GM19193 (cell line): Measurements from ENCODE around the gene ANKRD23.

Source experiments
- POLR2A ChIP-seq: IDR thresholded peaks from 4 replicates; pipeline ENCODE4 v1.6.1; 2011; ENCODE audit not compliant: insufficient read depth, insufficient read length; ENCODE audit errors: extremely low read depth

The ANKRD23 gene

DNA sequence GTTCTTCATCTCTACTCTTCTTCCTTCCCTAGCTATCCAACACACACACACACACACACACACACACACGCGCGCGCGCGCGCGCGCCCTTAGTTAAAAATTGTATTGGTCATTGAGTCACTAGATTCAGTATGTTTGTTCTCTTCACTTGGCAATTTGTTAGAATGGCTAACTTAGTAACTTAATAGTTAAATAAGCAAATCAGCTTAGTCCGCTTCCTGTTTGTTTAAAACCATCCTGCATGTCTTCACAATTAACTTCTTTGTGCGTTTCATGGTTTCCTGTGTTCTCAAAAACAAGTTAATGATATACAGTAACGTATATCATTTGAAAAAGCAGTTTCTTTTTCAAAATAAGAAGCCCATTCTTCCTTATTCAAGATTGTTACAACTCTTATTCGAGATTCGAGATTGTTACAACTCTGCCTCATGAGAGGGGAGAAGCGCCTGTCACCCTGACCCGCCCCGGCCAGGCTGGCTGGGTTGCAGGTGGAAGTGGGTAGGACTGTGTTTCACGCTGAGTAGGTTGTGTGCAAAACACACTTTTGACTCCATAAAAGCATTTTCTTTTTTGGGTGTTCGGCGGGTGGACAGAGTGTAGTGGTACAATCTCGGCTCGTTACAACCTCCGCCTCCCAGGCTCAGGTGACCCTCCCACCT is 37.2 kb downstream of the ANKRD23 start:
- no peak for TF ChIP-seq POLR2A

DNA sequence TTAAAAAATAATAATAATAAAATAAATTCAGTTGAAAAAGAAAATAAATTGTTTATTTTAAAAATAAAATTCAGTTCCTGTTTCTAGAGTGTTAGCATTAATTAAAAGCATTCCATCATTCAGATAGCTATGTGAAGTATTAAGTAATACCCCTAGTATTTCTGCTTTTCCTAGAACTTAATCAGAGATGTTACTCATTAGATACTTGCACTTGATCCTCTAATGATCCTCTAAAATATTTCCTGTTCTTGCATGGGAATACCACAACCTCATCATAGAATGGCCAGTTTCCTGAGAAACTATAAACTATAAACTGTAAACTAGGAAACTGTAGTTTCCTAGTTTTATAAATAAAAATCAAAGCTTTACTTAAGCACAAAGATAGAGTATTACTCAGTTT is 38.8 kb downstream of the ANKRD23 start:
- TF ChIP-seq POLR2A: no peak

DNA sequence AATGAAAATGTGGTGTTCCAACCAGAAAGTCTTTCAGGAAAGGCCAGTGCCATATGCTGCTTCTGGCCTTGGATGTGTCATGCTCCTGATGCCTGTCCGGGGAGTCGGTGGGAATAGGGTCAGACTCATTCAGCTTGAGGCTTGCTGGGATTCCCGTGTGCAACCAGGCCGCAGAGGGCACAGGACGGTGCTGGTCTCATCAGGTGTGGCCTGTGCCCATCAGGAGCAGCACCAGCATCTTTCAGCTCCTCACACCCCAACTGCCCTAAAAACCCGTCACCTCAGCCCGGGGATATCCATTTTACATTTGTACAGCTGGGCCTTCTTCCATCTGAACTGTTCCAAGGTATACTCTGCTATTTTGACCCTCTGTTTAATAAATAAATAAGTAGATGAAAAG is 41.1 kb downstream of the ANKRD23 start:
- TF ChIP-seq POLR2A: no peak

DNA sequence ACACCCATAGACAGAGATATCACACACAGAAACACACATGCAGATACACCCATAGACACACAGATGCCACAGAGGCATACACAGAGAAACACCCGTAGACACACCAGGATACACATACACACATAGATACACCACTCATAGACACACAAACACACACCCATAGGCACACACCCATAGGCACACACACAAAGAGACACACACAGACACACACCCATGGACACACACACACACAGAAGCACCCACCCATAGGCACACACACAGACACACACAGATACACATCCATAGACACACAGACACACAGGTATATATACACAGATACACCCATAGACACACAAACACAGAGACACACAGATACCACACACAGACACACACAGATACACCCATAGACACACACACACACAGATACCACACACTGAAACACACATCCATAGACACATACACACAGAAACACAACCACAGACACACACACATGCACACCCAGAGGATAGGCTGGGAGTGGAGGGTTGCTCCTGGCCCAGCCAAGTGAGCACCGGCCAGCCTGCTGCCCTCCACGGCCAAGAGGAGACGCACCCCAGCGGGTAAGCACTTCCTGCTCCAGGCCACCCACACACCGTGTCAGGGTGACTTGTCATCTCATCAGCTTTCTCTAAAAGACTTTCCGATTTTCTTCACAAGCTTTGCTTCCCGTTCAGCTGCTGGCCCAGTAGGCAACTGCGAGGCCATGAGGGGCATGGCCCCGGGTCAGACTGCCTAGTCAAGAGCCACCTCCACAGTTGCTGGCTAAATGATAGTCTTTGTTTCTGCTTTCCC is 41.8 kb downstream of the ANKRD23 start:
- TF ChIP-seq POLR2A: no peak

DNA sequence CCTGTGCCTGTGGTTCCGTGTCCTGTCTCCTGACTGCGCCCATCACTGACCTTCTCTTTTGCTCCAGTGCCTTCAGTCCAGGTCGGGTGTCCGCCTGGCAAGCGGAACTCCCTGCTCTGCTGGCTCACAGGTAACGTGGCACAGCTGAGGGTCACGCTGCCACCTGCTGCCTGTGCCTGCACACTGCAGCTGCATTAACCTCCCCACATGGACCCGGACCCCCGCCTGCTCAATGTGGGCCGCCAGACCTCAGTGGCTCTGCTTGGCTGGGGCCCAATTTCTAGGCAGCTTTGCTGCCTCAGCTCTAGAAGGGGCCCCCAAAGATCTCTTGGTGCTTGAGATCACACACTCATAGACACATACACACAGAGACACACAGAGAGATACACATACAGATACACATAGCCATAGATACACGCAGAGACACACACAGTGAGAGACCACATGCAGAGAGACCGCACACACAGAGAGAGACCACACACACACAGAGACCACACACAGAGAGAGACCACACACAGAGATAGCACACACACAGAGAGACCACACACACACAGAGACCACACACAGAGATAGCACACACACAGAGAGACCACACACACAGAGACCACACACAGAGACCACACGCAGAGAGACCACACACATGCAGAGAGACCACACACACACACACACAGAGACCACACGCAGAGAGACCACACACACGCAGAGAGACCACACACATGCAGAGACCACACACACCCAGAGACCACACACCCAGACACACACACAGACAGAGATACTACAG is 42.6 kb downstream of the ANKRD23 start:
- TF ChIP-seq POLR2A: no peak

DNA sequence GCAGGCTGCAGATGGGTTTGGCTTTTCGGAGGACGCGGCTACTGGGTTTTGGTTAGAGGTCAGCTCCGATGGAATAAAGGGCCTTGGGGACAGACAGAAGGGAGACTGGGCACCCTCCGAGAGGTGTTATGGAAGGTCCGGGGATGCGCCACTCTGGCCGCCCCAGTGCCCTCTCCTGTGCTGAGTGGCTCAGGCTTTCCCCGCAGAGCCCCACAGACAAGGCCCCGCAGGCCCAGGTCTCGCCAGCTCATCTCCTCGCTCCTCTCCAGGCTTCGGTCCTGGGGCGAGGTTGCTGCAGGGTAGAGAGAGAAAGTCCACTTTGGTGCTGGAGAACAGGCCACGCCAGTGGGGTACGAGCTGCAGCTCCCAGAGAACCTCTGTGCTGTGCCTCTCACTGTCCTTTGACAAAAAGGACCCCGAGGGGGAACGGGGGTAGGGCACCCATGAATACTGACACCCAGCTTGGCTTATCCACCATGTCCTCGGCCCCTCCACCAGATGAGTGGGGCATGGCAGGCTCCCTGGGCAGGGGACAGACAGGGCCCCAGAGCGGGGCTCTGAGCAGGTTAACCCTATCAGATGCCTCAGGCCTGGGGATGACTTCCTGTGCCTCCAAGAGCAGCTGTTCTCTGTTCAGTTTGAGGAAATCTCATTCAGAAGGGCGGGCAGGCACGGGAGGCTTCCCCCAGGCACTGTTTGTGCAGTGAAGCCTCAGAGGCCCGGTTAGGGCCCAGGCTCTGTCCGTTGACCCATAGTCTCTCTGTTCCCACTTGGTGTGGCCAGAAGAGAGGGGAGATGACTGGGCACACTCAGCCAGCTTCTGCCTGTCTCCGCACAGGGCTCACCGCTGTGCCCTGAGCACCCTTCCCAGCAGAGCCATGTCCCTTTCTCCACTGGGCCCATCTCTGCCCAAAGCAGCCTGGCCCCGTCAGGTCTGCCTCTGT is 43.5 kb downstream of the ANKRD23 start:
- TF ChIP-seq POLR2A: no peak

DNA sequence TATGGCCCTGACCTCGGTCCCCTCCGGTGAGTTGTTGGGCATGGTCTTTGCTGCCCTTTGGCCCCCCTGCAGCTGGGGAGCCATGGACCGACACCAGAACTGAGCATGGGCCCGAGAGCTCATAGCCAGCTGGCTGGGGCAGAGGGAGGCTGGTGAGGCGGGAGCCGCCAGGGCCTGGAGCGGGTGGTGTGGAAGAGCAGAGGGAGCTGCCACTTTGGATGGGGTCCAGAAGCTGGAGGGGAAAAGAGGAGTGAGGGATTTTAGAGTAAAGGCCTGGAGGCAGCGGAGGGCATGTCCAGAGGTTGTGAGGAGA is 44.2 kb downstream of the ANKRD23 start:
- no peak for TF ChIP-seq POLR2A

DNA sequence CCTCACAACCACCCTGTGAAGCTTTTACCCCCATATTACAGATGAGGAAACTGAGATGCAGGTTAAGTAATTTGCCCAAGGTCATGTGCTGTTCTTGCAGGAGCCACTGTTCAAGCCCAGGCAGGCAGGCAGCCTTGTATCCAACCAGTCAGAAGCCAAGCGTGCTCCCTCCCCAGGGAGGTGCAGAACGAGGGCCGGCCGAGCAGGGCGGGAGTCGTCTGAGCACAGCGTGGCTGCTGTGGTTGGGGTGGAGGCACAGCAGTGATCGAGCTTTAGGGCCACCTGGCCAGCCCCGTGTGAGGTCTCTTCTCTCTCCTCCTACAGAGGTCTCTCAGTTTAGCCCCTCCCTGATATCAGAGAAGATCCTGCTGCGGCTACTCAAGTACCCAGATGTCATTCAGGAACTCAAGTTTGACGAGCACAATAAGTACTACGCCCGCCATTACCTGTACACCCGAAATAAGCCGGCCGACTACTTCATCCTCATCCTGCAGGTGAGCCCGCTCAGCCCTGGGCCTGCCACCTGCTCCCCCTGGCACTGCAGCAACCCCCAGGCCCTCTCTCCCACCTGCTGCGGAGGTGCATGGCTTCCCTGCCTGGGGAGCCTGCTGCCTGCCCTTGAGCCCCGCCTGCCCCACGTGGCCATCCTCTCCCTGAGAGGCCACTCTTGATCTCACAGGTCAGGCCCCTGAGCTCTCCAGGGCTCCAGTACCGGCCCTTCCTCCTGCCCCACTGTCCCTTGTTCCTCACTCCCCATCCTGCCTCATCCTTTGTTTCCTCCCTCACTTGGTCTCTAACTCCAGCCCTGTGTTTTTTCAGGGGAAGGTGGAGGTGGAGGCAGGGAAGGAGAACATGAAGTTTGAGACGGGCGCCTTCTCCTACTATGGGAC is 44.8 kb downstream of the ANKRD23 start:
- no peak for TF ChIP-seq POLR2A

DNA sequence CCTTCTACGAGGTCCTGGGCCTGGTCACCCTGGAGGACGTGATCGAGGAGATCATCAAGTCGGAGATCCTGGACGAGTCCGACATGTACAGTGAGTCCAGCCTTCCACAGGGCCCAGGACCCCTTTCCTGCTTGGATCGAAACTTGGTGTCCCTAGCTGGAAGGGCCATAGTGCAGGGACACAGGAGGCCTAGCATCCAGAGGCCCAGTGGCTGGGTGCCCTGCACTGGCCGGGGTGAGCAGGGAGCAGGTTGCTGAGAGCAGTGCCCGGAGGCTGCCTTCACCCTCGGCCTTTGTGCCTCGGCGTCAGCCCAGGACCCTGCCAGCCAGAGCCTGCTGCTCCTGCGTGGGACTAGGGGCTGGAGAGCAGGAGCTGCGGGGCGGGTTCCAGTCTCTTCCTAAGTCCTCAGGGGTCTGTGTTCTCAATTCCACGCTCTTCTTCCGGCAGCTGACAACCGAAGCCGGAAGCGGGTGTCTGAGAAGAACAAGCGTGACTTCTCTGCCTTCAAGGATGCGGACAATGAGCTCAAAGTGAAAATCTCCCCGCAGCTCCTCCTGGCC is 46.7 kb downstream of the ANKRD23 start:
- no peak for TF ChIP-seq POLR2A

DNA sequence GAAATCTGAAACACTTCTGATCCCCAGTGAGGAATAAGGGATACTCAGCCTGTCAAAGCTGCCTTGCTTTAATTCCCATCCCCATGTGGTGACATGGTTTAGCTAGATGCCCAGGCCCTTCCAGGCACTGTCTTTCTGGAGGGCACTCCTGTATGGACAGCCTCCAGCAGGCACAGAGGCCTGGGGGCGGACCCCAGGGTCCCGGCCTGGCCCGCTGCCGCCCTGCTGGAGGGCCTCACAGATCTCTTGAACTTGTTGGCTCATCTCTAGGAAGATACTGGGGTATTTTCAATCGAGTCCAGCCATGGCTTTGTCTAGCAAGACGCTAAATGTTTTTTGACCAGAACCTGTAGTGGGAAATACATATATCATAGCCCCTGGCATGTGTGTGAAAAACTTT is 48.7 kb downstream of the ANKRD23 start:
- TF ChIP-seq POLR2A: no peak

DNA sequence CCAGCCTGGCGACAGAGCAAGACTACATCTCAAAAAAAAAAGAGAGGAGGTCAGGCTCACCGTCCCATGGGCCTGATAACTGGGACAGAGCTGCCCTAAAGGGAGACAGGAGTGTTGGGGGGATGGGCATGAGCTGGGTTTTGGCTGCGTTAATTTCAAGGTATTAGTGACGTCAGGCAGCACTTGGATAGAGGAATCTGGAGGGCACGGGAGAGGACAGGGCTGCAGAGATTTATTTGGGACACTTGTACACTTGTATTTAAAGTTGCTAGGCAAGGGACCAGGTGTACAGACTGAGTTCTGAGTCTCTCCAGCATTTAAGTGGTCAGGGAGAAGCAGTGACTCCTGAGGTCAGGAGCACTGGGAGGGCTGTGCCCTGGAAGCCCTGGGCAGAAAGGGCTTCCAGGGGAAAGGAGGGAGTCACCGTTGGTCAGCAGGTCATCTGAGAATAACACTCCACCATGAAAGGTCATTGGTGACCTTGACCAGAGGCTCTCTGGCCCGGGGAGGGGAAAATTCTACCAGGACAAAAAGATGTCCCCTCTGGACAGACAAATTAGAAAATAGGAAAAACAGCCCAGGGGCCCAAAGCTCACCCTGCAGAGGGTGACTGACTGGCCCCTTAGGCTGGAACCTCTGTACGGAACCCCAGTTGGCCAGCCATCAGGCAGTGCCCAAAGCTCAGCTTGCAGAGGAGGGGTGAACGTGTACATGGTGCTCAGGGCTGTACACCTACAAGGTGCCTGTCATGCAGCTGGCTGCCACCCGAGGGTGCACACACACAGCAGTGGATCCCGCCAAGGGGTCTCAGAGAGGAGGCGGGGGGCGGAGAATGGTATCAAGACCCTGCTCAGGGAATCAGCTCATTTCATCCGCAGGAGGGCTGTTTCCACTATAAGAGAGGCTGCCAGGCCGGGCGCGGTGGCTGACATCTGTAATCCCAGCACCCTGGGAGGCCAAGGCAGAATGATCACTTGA is 50.8 kb downstream of the ANKRD23 start:
- TF ChIP-seq POLR2A: no peak

DNA sequence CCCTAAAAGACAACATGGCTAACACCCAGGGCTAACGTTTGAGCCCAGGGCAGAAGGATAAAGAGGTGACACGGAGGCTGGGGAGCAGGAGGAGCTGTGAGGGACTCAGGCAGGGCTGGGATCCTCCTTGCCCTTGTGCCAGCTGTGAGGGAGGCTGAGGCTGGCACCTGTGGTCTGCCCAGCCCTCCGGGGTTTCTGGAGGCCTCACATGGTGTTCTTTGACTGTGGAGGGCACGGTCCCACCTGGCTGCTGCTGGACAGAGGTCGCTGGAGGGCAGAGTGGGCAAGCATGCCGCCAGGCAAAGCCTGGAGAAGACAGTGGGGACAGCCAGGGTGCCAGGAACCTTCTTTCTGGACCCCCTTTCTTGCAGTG is 54.6 kb downstream of the ANKRD23 start:
- no peak for TF ChIP-seq POLR2A
